IMR-90 (cell line): ENCODE results near the gene EFHC1. TPM values are rescaled to one million over a fixed set of nuclear protein-coding genes. Genes with fewer than 3 reads are reported as not detected.

ENCODE experiments used
- ATAC-seq: fragments of 200-7000 bp; cut with Tn5 transposase; 2 replicates; pipeline ENCODE4 v1.9.1; 2020; ENCODE audit warnings: low read depth, mild to moderate bottlenecking, moderate library complexity
- BruUV-seq: library from RNA; stranded (reverse); fragments of 400-500 nt; replicated peaks from 2 replicates; lab custom pipeline; 2021; lab: Mats Ljungman, UMichigan
- CTCF ChIA-PET: fragments of 300-600 bp; formaldehyde crosslinking; extraction: SDS; loops from one replicate; lab custom pipeline; 2021; ENCODE audit warnings: antibody characterized with exemption; lab: Yijun Ruan, JAX
- POLR2A ChIA-PET: fragments of 300-600 bp; sonication (Branson Sonifier 250); formaldehyde crosslinking; loops from one replicate; lab custom pipeline; 2022; ENCODE audit warnings: antibody characterized with exemption; ENCODE audit not compliant: unreplicated experiment; lab: Charles Lee
- DNase-seq: peaks from one replicate; pipeline ENCODE4 v3.0.0; 2013
- H2AFZ ChIP-seq: replicated peaks from 2 replicates; pipeline ENCODE3; 2013; ENCODE audit warnings: low read length, mild to moderate bottlenecking; ENCODE audit not compliant: poor library complexity
- H2AK5ac ChIP-seq: 2 replicates; pipeline ENCODE4 v1.6.1; 2013; ENCODE audit warnings: low read depth, low read length, inconsistent platforms
- H2AK9ac ChIP-seq: replicated peaks from 2 replicates; pipeline ENCODE3; 2013; ENCODE audit warnings: mild to moderate bottlenecking, low read depth, low read length, moderate library complexity; ENCODE audit not compliant: poor library complexity
- H2BK120ac ChIP-seq: 2 replicates; pipeline ENCODE4 v1.6.1; 2013; ENCODE audit warnings: low read depth, low read length, inconsistent platforms
- H2BK15ac ChIP-seq: 3 replicates; pipeline ENCODE4 v1.6.1; 2013; ENCODE audit warnings: low read depth, low read length, inconsistent platforms
- H2BK20ac ChIP-seq: 2 replicates; pipeline ENCODE4 v1.6.1; 2013; ENCODE audit warnings: low read depth, mild to moderate bottlenecking, inconsistent platforms, low read length, moderate library complexity
- H2BK5ac ChIP-seq: 2 replicates; pipeline ENCODE4 v1.6.1; 2013; ENCODE audit warnings: mild to moderate bottlenecking, low read depth, low read length, inconsistent platforms; ENCODE audit not compliant: poor library complexity, severe bottlenecking
- H3K14ac ChIP-seq: replicated peaks from 2 replicates; pipeline ENCODE4 v1.6.1; 2013; ENCODE audit warnings: low read depth, low read length, inconsistent platforms
- H3K18ac ChIP-seq: 2 replicates; pipeline ENCODE4 v1.6.1; 2013; ENCODE audit warnings: low read depth, low read length, control low read depth
- H3K23ac ChIP-seq: 2 replicates; pipeline ENCODE4 v1.6.1; 2013; ENCODE audit warnings: low read depth, low read length, inconsistent platforms
- H3K27ac ChIP-seq: 2 replicates; pipeline ENCODE4 v1.5.1; 2013; ENCODE audit warnings: mild to moderate bottlenecking, control low read depth, low read length; ENCODE audit not compliant: insufficient read depth
- H3K27me3 ChIP-seq: 2 replicates; pipeline ENCODE4 v1.6.1; 2013; ENCODE audit warnings: low read length; ENCODE audit not compliant: control insufficient read depth, insufficient read depth
- H3K36me3 ChIP-seq: 2 replicates; pipeline ENCODE4 v1.6.1; 2013; ENCODE audit warnings: low read length, mixed read lengths; ENCODE audit not compliant: control insufficient read depth, insufficient read depth
- H3K4ac ChIP-seq: 2 replicates; pipeline ENCODE4 v1.6.1; 2013; ENCODE audit warnings: low read depth, low read length, inconsistent platforms
- H3K4me1 ChIP-seq: 2 replicates; pipeline ENCODE4 v1.6.1; 2013; ENCODE audit warnings: low read length, mixed read lengths; ENCODE audit not compliant: control insufficient read depth, insufficient read depth
- H3K4me2 ChIP-seq: 2 replicates; pipeline ENCODE4 v1.6.1; 2013; ENCODE audit warnings: low read depth, mild to moderate bottlenecking, control low read depth, low read length, moderate library complexity
- H3K4me3 ChIP-seq: 2 replicates; pipeline ENCODE4 v1.5.1; 2013; ENCODE audit warnings: low read depth, mild to moderate bottlenecking, control low read depth, low read length, moderate library complexity; ENCODE audit not compliant: insufficient read depth
- H3K56ac ChIP-seq: 2 replicates; pipeline ENCODE4 v1.6.1; 2013; ENCODE audit warnings: low read length, inconsistent platforms; ENCODE audit not compliant: insufficient read depth; ENCODE audit errors: extremely low read depth
- H3K79me1 ChIP-seq, 2 experiments: 2 replicates each; pipeline ENCODE4 v1.6.1; 2013; ENCODE audit warnings: low read length in 2 of 2, inconsistent platforms in 1 of 2, low read depth in 1 of 2
- H3K9ac ChIP-seq: 2 replicates; pipeline ENCODE4 v1.6.1; 2013; ENCODE audit warnings: low read depth, low read length, control low read depth
- H3K9me1 ChIP-seq: 2 replicates; pipeline ENCODE4 v1.6.1; 2013; ENCODE audit warnings: low read length, inconsistent platforms; ENCODE audit not compliant: insufficient read depth
- H3K9me3 ChIP-seq: 2 replicates; pipeline ENCODE4 v1.6.1; 2013; ENCODE audit warnings: low read length; ENCODE audit not compliant: control insufficient read depth, insufficient read depth
- H4K20me1 ChIP-seq: 2 replicates; pipeline ENCODE4 v1.6.1; 2013; ENCODE audit warnings: low read length, inconsistent platforms; ENCODE audit not compliant: insufficient read depth
- H4K5ac ChIP-seq: 2 replicates; pipeline ENCODE4 v1.6.1; 2013; ENCODE audit warnings: mild to moderate bottlenecking, low read depth, low read length, control low read depth
- H4K8ac ChIP-seq, 2 experiments: 2 replicates each; pipeline ENCODE4 v1.6.1; 2013; ENCODE audit warnings: low read depth in 2 of 2, low read length in 2 of 2, control low read depth in 1 of 2, inconsistent platforms in 1 of 2
- H4K91ac ChIP-seq: 2 replicates; pipeline ENCODE4 v1.6.1; 2013; ENCODE audit warnings: low read depth, low read length, inconsistent platforms; ENCODE audit not compliant: insufficient read depth
- BHLHE40 ChIP-seq: fragments of 150-350 bp; IDR thresholded peaks from 2 replicates; pipeline ENCODE4 v1.6.1; 2016; ENCODE audit warnings: mild to moderate bottlenecking, low read depth, low read length
- ELK1 ChIP-seq: fragments of 150-350 bp; IDR thresholded peaks from 2 replicates; pipeline ENCODE4 v1.6.1; 2016; ENCODE audit warnings: low read depth, mild to moderate bottlenecking, low read length, moderate library complexity, borderline replicate concordance
- FOS ChIP-seq: fragments of 150-350 bp; IDR thresholded peaks from 2 replicates; pipeline ENCODE4 v1.6.1; 2016; ENCODE audit warnings: low read depth, low read length
- MAFK ChIP-seq: IDR thresholded peaks from 2 replicates; pipeline ENCODE4 v1.6.1; 2012; ENCODE audit warnings: low read depth, low read length, improper control_type of control experiment
- MAZ ChIP-seq: IDR thresholded peaks from 2 replicates; pipeline ENCODE4 v1.6.1; 2012; ENCODE audit warnings: low read depth, mild to moderate bottlenecking, low read length, improper control_type of control experiment, moderate library complexity, borderline replicate concordance
- MXI1 ChIP-seq: IDR thresholded peaks from 2 replicates; pipeline ENCODE4 v1.6.1; 2012; ENCODE audit warnings: low read depth, mild to moderate bottlenecking, low read length, moderate library complexity, borderline replicate concordance
- NFE2L2 ChIP-seq: fragments of 150-350 bp; IDR thresholded peaks from 2 replicates; pipeline ENCODE4 v1.6.1; 2016; ENCODE audit warnings: low read depth, mild to moderate bottlenecking, low read length
- RAD21 ChIP-seq: IDR thresholded peaks from 2 replicates; pipeline ENCODE4 v1.6.1; 2012; ENCODE audit warnings: low read length, improper control_type of control experiment
- RCOR1 ChIP-seq: IDR thresholded peaks from 2 replicates; pipeline ENCODE4 v1.6.1; 2012; ENCODE audit warnings: mild to moderate bottlenecking, low read length, improper control_type of control experiment; ENCODE audit not compliant: insufficient replicate concordance
- SMC3 ChIP-seq: fragments of 150-350 bp; IDR thresholded peaks from 2 replicates; pipeline ENCODE4 v1.6.1; 2016; ENCODE audit warnings: low read depth, mild to moderate bottlenecking, antibody characterized with exemption, low read length, moderate library complexity
- USF2 ChIP-seq: fragments of 150-350 bp; IDR thresholded peaks from 2 replicates; pipeline ENCODE4 v1.6.1; 2017; ENCODE audit warnings: mild to moderate bottlenecking, antibody characterized with exemption, low read length, low read depth
- WGBS, 2 experiments: methylation state at CpG; one replicate each; pipeline versions ENCODE4 v1.1.5 to v1.1.7; 2013; ENCODE audit warnings: missing lambda C conversion rate in 2 of 2; ENCODE audit not compliant: insufficient read length in 1 of 2; ENCODE audit errors: extremely low coverage in 2 of 2; 5-methylcytosine and 5-hydroxymethylcytosine counted together
- dilution Hi-C: fragments of 300-500 bp; cut with HindIII; formaldehyde crosslinking; loops from one replicate; pipeline ENCODE4 v1.14.3; 2018; ENCODE audit warnings: low sequenced_read_pairs; ENCODE audit not compliant: unreplicated experiment
- in situ Hi-C: fragments of 300-500 bp; cut with MboI; formaldehyde crosslinking; loops from 3 replicates; pipeline ENCODE4 v1.14.3; 2019; ENCODE audit warnings: low sequenced_read_pairs, inconsistent platforms, mixed read lengths
- intact Hi-C: fragments of 100-400 bp; cut with micrococcal nuclease; formaldehyde crosslinking; loops from 2 replicates; pipeline ENCODE4 v1.10.0; 2022
- polyA plus RNA-seq, 3 experiments: library from polyadenylated mRNA; depleted of rRNA; stranded (reverse); fragments of >200 nt; gene quantifications; 2 replicates each; pipeline ENCODE4 v1.2.3, GENCODE V29; 2012; ENCODE audit warnings: low replicate concordance in 1 of 3
- total RNA-seq: library from RNA; depleted of rRNA; stranded (reverse); fragments of >200 nt; gene quantifications from 2 replicates; pipeline ENCODE4 v1.2.3, GENCODE V29; 2012

The EFHC1 gene
- total and polyA plus RNA-seq, 2 of the 4 experiments (the other 2 are of a cell fraction) = 14.0 to 23.0 TPM

GRCh38 chr6:52535711-52536423, 115.7 kb downstream of the EFHC1 start:
- Histone ChIP-seq H3K4ac (peak overlapping the region; percentile 92), H3K27ac (no peak overlapping the region), H3K23ac (peak overlapping the region; percentile 94), H2BK120ac (peak overlapping the region; percentile 91), H3K9me1 (peaks cover 53% of the 10 kb centered on the region), H3K79me1 (peaks cover 37 to 89% of the 10 kb centered on the region in 2 experiments), H3K4me1 (peaks cover 46% of the 10 kb centered on the region), H3K18ac (no peak overlapping the region), H3K27me3 (no peaks in the 10 kb centered on the region), H3K36me3 (peaks cover 25% of the 10 kb centered on the region), H2AK5ac (peak overlapping the region; percentile 96; the same call in 1 of the 2 replicates), H4K20me1 (0 out of 2 replicates have a peak, but pooled peaks cover 3% of the 10 kb centered on the region), H2BK15ac (peak overlapping the region; percentile 63; the same call in 1 of the 3 replicates), H2AK9ac (no peak overlapping the region), H3K9me3 (no peaks in the 10 kb centered on the region), H4K91ac (peak overlapping the region; percentile 97; the same call in 1 of the 2 replicates), H3K56ac (no peak overlapping the region), H3K4me2 (no peak overlapping the region), H2BK20ac (peak overlapping the region; percentile 53; the same call in 1 of the 2 replicates), H4K5ac (no peak overlapping the region), H3K14ac (peak overlapping the region; percentile 92), H2BK5ac (peak overlapping the region; percentile 95), H2AFZ (no peak overlapping the region), H4K8ac (peak overlapping the region; percentile 83 to 84; a peak in 2 of 4 replicates), H3K4me3 (no peak overlapping the region), H3K9ac (no peak overlapping the region)
- no peak for TF ChIP-seq MAZ
- no peak for TF ChIP-seq NFE2L2
- TF ChIP-seq BHLHE40 = no peak
- TF ChIP-seq RAD21 = no peak
- no peak for TF ChIP-seq SMC3
- no peak for TF ChIP-seq ELK1
- TF ChIP-seq MAFK = no peak
- no peak for TF ChIP-seq USF2
- TF ChIP-seq MXI1 = no peak
- no peak for TF ChIP-seq FOS
- no peak for TF ChIP-seq RCOR1
- dilution Hi-C loops = no loop called here
- no peak for DNase-seq
- ChIA-PET POLR2A (interaction anchor here (0.6 kb wide), 1 partner anchor 112 kb away, joined by 3 read pairs; no protein-coding TSS in a partner anchor), CTCF (interaction anchor here (0.9 to 1.2 kb wide), 2 partner anchors 11 to 25 kb away, joined by 3 to 5 read pairs; no protein-coding TSS in a partner anchor)
- intact Hi-C loops = no loop called here
- in situ Hi-C loops = no loop called here
- BruUV-seq = no TSS peak
- no CpG with 5 or more reads among the region's 5 CpGs for WGBS, 2 experiments
- no peak for ATAC-seq
